Measurements from ENCODE around the gene KIAA0513.

GRCh38 chr16:85072947-85073346 lies 45.4 kb downstream of the KIAA0513 start:
- no peak for TF ChIP-seq POLR2A (IDR thresholded peaks at IDR 0.05)
- TF ChIP-seq CTCF (IDR thresholded peaks at IDR 0.05): no peak
- peak; percentile 27 to 48 for TF ChIP-seq POLR2AphosphoS5 (IDR thresholded peaks at IDR 0.05)
- no peak for TF ChIP-seq EP300 (IDR thresholded peaks at IDR 0.05)
